HCT116 (cell line): Measurements from ENCODE around the gene CDK19. TPM values are rescaled to one million over a fixed set of nuclear protein-coding genes. Genes with fewer than 3 reads are reported as not detected.

Experiments used
- ATAC-seq: fragments of 200-7000 bp; cut with Tn5 transposase; 2 replicates; pipeline ENCODE4 v1.9.1; 2020; ENCODE audit warnings: mild to moderate bottlenecking, moderate library complexity
- BruUV-seq: library from RNA; stranded (reverse); fragments of 400-500 nt; replicated peaks from 2 replicates; lab custom pipeline; 2021; lab: Mats Ljungman, UMichigan
- CTCF ChIA-PET: fragments of 300-600 bp; sonication (Branson Sonifier 250); formaldehyde crosslinking; loops from one replicate; lab custom pipeline; 2021; ENCODE audit warnings: antibody characterized with exemption; lab: Charles Lee
- POLR2A ChIA-PET: fragments of 300-600, 350-600 bp; sonication (Branson Sonifier 250); formaldehyde crosslinking; loops from one replicate; lab custom pipeline; 2021; ENCODE audit warnings: antibody characterized with exemption; lab: Charles Lee
- RAD21 ChIA-PET, 2 experiments: fragments of 300-600 bp; sonication (Branson Sonifier 250); formaldehyde crosslinking; loops; one replicate each; lab custom pipeline; 2023; ENCODE audit warnings: low total read pairs in 2 of 2; ENCODE audit not compliant: uncharacterized antibody in 2 of 2, unreplicated experiment in 2 of 2, low non-redundant PET in 1 of 2; lab: Charles Lee
- DNase-seq: peaks from one replicate; pipeline ENCODE4 v3.0.0-alpha.2; 2010; ENCODE audit warnings: low read depth, low spot score
- H2AFZ ChIP-seq: fragments of 200-600 bp; shearing (Covaris generic), sonication (generic); 2 replicates; pipeline ENCODE4 v1.6.1; 2017; ENCODE audit warnings: low read depth, mixed run types, mixed read lengths, antibody characterized with exemption, low read length; ENCODE audit not compliant: poor library complexity, severe bottlenecking
- H3K27ac ChIP-seq: 2 replicates; pipeline ENCODE4 v1.5.1; 2012; ENCODE audit warnings: low read depth, low read length
- H3K27me3 ChIP-seq: fragments of 200-600 bp; sonication (generic); 2 replicates; pipeline ENCODE4 v1.6.1; 2016; ENCODE audit warnings: mixed run types, low read length, mixed read lengths; ENCODE audit not compliant: insufficient read depth
- H3K36me3 ChIP-seq, 2 experiments: fragments of 200-500 bp in 1 of 2; fragments of 200-600 bp in 1 of 2; sonication (Bioruptor generic) in 1 of 2; sonication (generic) in 1 of 2; 2 replicates each; pipeline versions ENCODE4 v1.5.1 to v1.6.1; 2014 to 2016; ENCODE audit warnings: low read length in 2 of 2, inconsistent platforms in 1 of 2, mixed read lengths in 1 of 2, mixed run types in 1 of 2; ENCODE audit not compliant: insufficient read depth in 2 of 2, control insufficient read depth in 1 of 2
- H3K4me1 ChIP-seq, 2 experiments: fragments of 200-600 bp in 1 of 2; sonication (generic) in 1 of 2; 2 replicates each; pipeline versions ENCODE4 v1.5.1 to v1.6.1; 2012 to 2017; ENCODE audit warnings: low read length in 2 of 2, inconsistent platforms in 1 of 2, mild to moderate bottlenecking in 1 of 2, mixed read lengths in 1 of 2, mixed run types in 1 of 2, moderate library complexity in 1 of 2; ENCODE audit not compliant: insufficient read depth in 2 of 2, control insufficient read depth in 1 of 2
- H3K4me2 ChIP-seq: fragments of 200-600 bp; sonication (generic); 2 replicates; pipeline ENCODE4 v1.6.1; 2017; ENCODE audit warnings: mixed run types, low read length, mixed read lengths
- H3K4me3 ChIP-seq, 2 experiments: fragments of 200-600 bp in 1 of 2; sonication (generic) in 1 of 2; replicated peaks in 1 of 2; 2 replicates each; pipeline ENCODE4 v1.5.1; 2011 to 2016; ENCODE audit warnings: low read length in 2 of 2, control low read depth in 1 of 2, low read depth in 1 of 2, mild to moderate bottlenecking in 1 of 2, mixed read lengths in 1 of 2, mixed run types in 1 of 2
- H3K79me2 ChIP-seq: fragments of 200-600 bp; sonication (generic); 2 replicates; pipeline ENCODE4 v1.6.1; 2017; ENCODE audit warnings: mild to moderate bottlenecking, mixed run types, low read length, moderate library complexity, mixed read lengths; ENCODE audit not compliant: insufficient read depth
- H3K9ac ChIP-seq: fragments of 200-600 bp; sonication (generic); 2 replicates; pipeline ENCODE4 v1.6.1; 2016; ENCODE audit warnings: low read length, mixed read lengths
- H3K9me2 ChIP-seq: fragments of 200-600 bp; sonication (generic), shearing (Covaris generic); 2 replicates; pipeline ENCODE4 v1.6.1; 2017; ENCODE audit warnings: mixed run types, mild to moderate bottlenecking, moderate library complexity; ENCODE audit not compliant: insufficient read depth
- H3K9me3 ChIP-seq, 2 experiments: fragments of 200-500 bp in 1 of 2; fragments of 200-600 bp in 1 of 2; sonication (Bioruptor generic) in 1 of 2; sonication (generic) in 1 of 2; 2 replicates each; pipeline ENCODE4 v1.6.1; 2014 to 2017; ENCODE audit warnings: low read length in 2 of 2, mixed read lengths in 2 of 2, inconsistent platforms in 1 of 2, low read depth in 1 of 2, mild to moderate bottlenecking in 1 of 2, mixed run types in 1 of 2, moderate library complexity in 1 of 2; ENCODE audit not compliant: control insufficient read depth in 1 of 2, insufficient read depth in 1 of 2
- H4K20me1 ChIP-seq: fragments of 200-600 bp; sonication (generic), shearing (Covaris generic); 2 replicates; pipeline ENCODE4 v1.6.1; 2017; ENCODE audit warnings: mixed run types, mild to moderate bottlenecking, moderate library complexity; ENCODE audit not compliant: insufficient read depth
- EGR1 ChIP-seq: IDR thresholded peaks from 2 replicates; pipeline ENCODE4 v1.6.1; 2012; ENCODE audit warnings: low read depth
- EZH2 ChIP-seq: fragments of 200-600 bp; sonication (generic); IDR thresholded peaks from 2 replicates; pipeline ENCODE4 v1.6.1; 2017; ENCODE audit warnings: antibody characterized with exemption, mixed run types
- POLR2AphosphoS5 ChIP-seq: IDR thresholded peaks from 2 replicates; pipeline ENCODE4 v1.6.1; 2011; ENCODE audit warnings: mild to moderate bottlenecking, low read depth, low read length, moderate library complexity
- SP1 ChIP-seq: IDR thresholded peaks from 2 replicates; pipeline ENCODE4 v1.6.1; 2012; ENCODE audit warnings: low read depth
- YY1 ChIP-seq: IDR thresholded peaks from 2 replicates; pipeline ENCODE4 v1.6.1; 2011; ENCODE audit warnings: low read length, low read depth, moderate library complexity, mild to moderate bottlenecking; ENCODE audit not compliant: insufficient replicate concordance; ENCODE audit errors: extremely low read depth
- ZBTB33 ChIP-seq: IDR thresholded peaks from 2 replicates; pipeline ENCODE4 v1.6.1; 2011; ENCODE audit warnings: mild to moderate bottlenecking, low read length, moderate library complexity; ENCODE audit not compliant: insufficient replicate concordance; ENCODE audit errors: extremely low read depth
- intact Hi-C: fragments of 100-400 bp; cut with micrococcal nuclease; formaldehyde crosslinking; loops from 2 replicates; pipeline ENCODE4 v1.10.0; 2022
- total RNA-seq: library from RNA; stranded (reverse); gene quantifications from one replicate; pipeline ENCODE4 v1.2.1, GENCODE V29; 2021; ENCODE audit not compliant: unreplicated experiment

CDK19 gene
- total RNA-seq, 1 experiment from 2014 or later, result 20.0 TPM

GRCh38 chr6:110690106-110690654 is 125.1 kb downstream of the CDK19 start:
- H3K27ac ChIP-seq, result no peak overlapping the region
- no peaks in the 10 kb centered on the region for H3K79me2 ChIP-seq
- no peak overlapping the region for H3K4me2 ChIP-seq
- intact Hi-C loops, result no loop called here
- no peak for DNase-seq
- no TSS peak for BruUV-seq
- H3K4me1 ChIP-seq, result peaks cover 7 to 12% of the 10 kb centered on the region in 2 experiments
- no peak overlapping the region for H3K4me3 ChIP-seq
- H3K9me2 ChIP-seq, result no peaks in the 10 kb centered on the region
- H3K27me3 ChIP-seq, result no peaks in the 10 kb centered on the region
- TF ChIP-seq SP1, result no peak
- TF ChIP-seq EGR1, result no peak
- TF ChIP-seq ZBTB33, result no peak
- TF ChIP-seq POLR2AphosphoS5, result no peak
- TF ChIP-seq EZH2, result no peak
- no peak for TF ChIP-seq YY1
- ChIA-PET CTCF (no interaction called here), POLR2A (interaction anchor here (1.4 to 2.2 kb wide), 2 partner anchors 125 to 184 kb away, joined by 3 to 7 read pairs; partner anchors contain the start of genes AMD1 and CDK19), RAD21 (no interaction called here)
- ATAC-seq, result no peak
- H3K9ac ChIP-seq, result no peak overlapping the region
- no peaks in the 10 kb centered on the region for H4K20me1 ChIP-seq
- H3K36me3 ChIP-seq, result no peaks in the 10 kb centered on the region
- no peak overlapping the region for H2AFZ ChIP-seq
- no peaks in the 10 kb centered on the region for H3K9me3 ChIP-seq
